A673 (cell line): ENCODE results near the gene FNDC3B. TPM values are rescaled to one million over a fixed set of nuclear protein-coding genes. Genes with fewer than 3 reads are reported as not detected.
"Not testable (repeated sequence)": the region's sequence is repeated elsewhere in the genome, so short reads cannot be mapped to it uniquely, and the experiment has no call there.

Source experiments
- BruUV-seq: library from RNA; stranded (reverse); fragments of 400-500 nt; replicated peaks from 2 replicates; lab custom pipeline; 2021; lab: Mats Ljungman, UMichigan
- CTCF ChIA-PET: fragments of 300-600 bp; sonication (Branson Sonifier 250); formaldehyde crosslinking; loops from one replicate; lab custom pipeline; 2022; ENCODE audit warnings: antibody characterized with exemption; lab: Charles Lee
- POLR2A ChIA-PET: fragments of 300-600 bp; sonication (Branson Sonifier 250); formaldehyde crosslinking; loops from one replicate; lab custom pipeline; 2022; ENCODE audit warnings: antibody characterized with exemption; ENCODE audit not compliant: low non-redundant PET; lab: Charles Lee
- DNase-seq: peaks from one replicate; pipeline ENCODE4 v3.0.0-alpha.2; 2015; ENCODE audit warnings: low spot score
- H3K27ac ChIP-seq: fragments of 200-600 bp; sonication (generic); 2 replicates; pipeline ENCODE4 v1.5.1; 2016; ENCODE audit warnings: mixed run types, low read depth, mild to moderate bottlenecking, mixed read lengths, antibody characterized with exemption, low read length; ENCODE audit not compliant: poor library complexity, severe bottlenecking
- H3K27me3 ChIP-seq: fragments of 200-600 bp; sonication (generic); replicated peaks from 2 replicates; pipeline ENCODE4 v1.6.1; 2017; ENCODE audit warnings: mixed run types, low read depth, mild to moderate bottlenecking, mixed read lengths, antibody characterized with exemption, low read length; ENCODE audit not compliant: insufficient read depth, poor library complexity
- H3K36me3 ChIP-seq: fragments of 200-600 bp; sonication (generic); 2 replicates; pipeline ENCODE4 v1.6.1; 2016; ENCODE audit warnings: mixed run types, mild to moderate bottlenecking, mixed read lengths, antibody characterized with exemption, low read length; ENCODE audit not compliant: insufficient read depth, poor library complexity, severe bottlenecking
- H3K4me1 ChIP-seq: fragments of 200-600 bp; sonication (generic); 2 replicates; pipeline ENCODE4 v1.6.1; 2017; ENCODE audit warnings: mixed run types, mild to moderate bottlenecking, mixed read lengths, antibody characterized with exemption, low read length; ENCODE audit not compliant: insufficient read depth, poor library complexity, severe bottlenecking
- H3K4me3 ChIP-seq: fragments of 200-600 bp; sonication (generic); 2 replicates; pipeline ENCODE4 v1.5.1; 2016; ENCODE audit warnings: low read depth, mixed run types, mild to moderate bottlenecking, mixed read lengths, low read length; ENCODE audit not compliant: poor library complexity, severe bottlenecking
- H3K9me3 ChIP-seq: fragments of 200-600 bp; sonication (generic); 2 replicates; pipeline ENCODE4 v1.6.1; 2016; ENCODE audit warnings: mixed run types, low read depth, mild to moderate bottlenecking, mixed read lengths, antibody characterized with exemption, low read length; ENCODE audit not compliant: poor library complexity, severe bottlenecking
- CTCF ChIP-seq: fragments of 300-800, 200-600 bp; sonication (generic); conservative IDR thresholded peaks from 2 replicates; pipeline ENCODE4 v1.5.1; 2017; ENCODE audit warnings: low read depth, mild to moderate bottlenecking, antibody characterized with exemption, low read length, moderate library complexity, mixed read lengths
- EZH2 ChIP-seq: fragments of 200-600 bp; sonication (generic); IDR thresholded peaks from 2 replicates; pipeline ENCODE4 v1.6.1; 2017; ENCODE audit warnings: borderline replicate concordance, low read depth, mild to moderate bottlenecking, mixed read lengths, antibody characterized with exemption, low read length; ENCODE audit not compliant: poor library complexity, severe bottlenecking
- intact Hi-C: fragments of 100-400 bp; cut with micrococcal nuclease; formaldehyde crosslinking; loops from one replicate; pipeline ENCODE4 v1.10.0; 2022; ENCODE audit not compliant: unreplicated experiment
- total RNA-seq: library from RNA; stranded (reverse); gene quantifications from 2 replicates; pipeline ENCODE4 v1.2.3, GENCODE V29; 2021

The FNDC3B gene
- total RNA-seq, 1 experiment from 2014 or later, result 50.8 TPM

- peaks cover 4% of the 10 kb centered on the region for H3K9me3 ChIP-seq
- no peaks in the 10 kb centered on the region for H3K36me3 ChIP-seq
- H3K4me3 ChIP-seq, result no peak overlapping the region
- intact Hi-C loops, result no loop called here
- DNase-seq, result no peak
- H3K27me3 ChIP-seq, result no peaks in the 10 kb centered on the region
- ChIA-PET CTCF (no interaction called here), POLR2A (no interaction called here)
- BruUV-seq, result no TSS peak
- H3K4me1 ChIP-seq, result no peaks in the 10 kb centered on the region
- no peak for TF ChIP-seq CTCF
- TF ChIP-seq EZH2, result no peak
- no peak overlapping the region for H3K27ac ChIP-seq
Observed at GRCh38 chr3:172239218-172239790, 199.9 kb downstream of the FNDC3B start.

- Histone ChIP-seq H3K27ac (no peak overlapping the region), H3K4me3 (no peak overlapping the region), H3K36me3 (no peaks in the 10 kb centered on the region), H3K9me3 (peaks cover 4% of the 10 kb centered on the region), H3K4me1 (no peaks in the 10 kb centered on the region), H3K27me3 (no peaks in the 10 kb centered on the region)
- CTCF ChIA-PET, result no interaction called here
- BruUV-seq, result no TSS peak
- intact Hi-C loops, result no loop called here
- DNase-seq, result no peak
- TF ChIP-seq CTCF (no peak), EZH2 (no peak)
- POLR2A ChIA-PET, result no interaction called here
Observed at GRCh38 chr3:172241405-172241804, 202.0 kb downstream of the FNDC3B start.

- H3K4me3 ChIP-seq, BruUV-seq, intact Hi-C loops, H3K27me3 ChIP-seq, POLR2A ChIA-PET, H3K36me3 ChIP-seq, H3K27ac ChIP-seq, DNase-seq, H3K9me3 ChIP-seq, H3K4me1 ChIP-seq, CTCF ChIA-PET: not testable (repeated sequence)
Observed at GRCh38 chr3:172242471-172242870, 203.1 kb downstream of the FNDC3B start.

- intact Hi-C loops, H3K36me3 ChIP-seq, H3K27me3 ChIP-seq, H3K9me3 ChIP-seq, H3K27ac ChIP-seq, H3K4me3 ChIP-seq, H3K4me1 ChIP-seq, CTCF ChIA-PET, DNase-seq, POLR2A ChIA-PET, BruUV-seq: not testable (repeated sequence)
Observed at GRCh38 chr3:172243376-172243775, 204.0 kb downstream of the FNDC3B start.
